H1 (cell line): ENCODE results near the gene LRRC30. TPM values are rescaled to one million over a fixed set of nuclear protein-coding genes. Genes with fewer than 3 reads are reported as not detected.
A peak's percentile ranks its signal among the peaks of the same experiment; 100 is the strongest.

Source experiments
- CTCF ChIA-PET: fragments of 300-600 bp; sonication (Branson Sonifier 250); formaldehyde crosslinking; loops from one replicate; lab custom pipeline; 2021; ENCODE audit not compliant: partially characterized antibody; lab: Charles Lee
- POLR2A ChIA-PET: fragments of 300-600 bp; sonication (Branson Sonifier 250); formaldehyde crosslinking; loops from one replicate; lab custom pipeline; 2021; ENCODE audit warnings: inconsistent platforms; ENCODE audit not compliant: partially characterized antibody; lab: Charles Lee
- DNase-seq, 2 experiments: peaks; one replicate each; pipeline versions ENCODE4 v3.0.0 to v3.0.0-alpha.2; 2010 to 2022; ENCODE audit warnings: low spot score in 2 of 2, low read depth in 1 of 2, mixed read lengths in 1 of 2
- FAIRE-seq: peaks from 2 replicates; lab custom pipeline; 2011; peaks lifted over from hg19 to GRCh38; lab: Jason Lieb, UNC
- H2AFZ ChIP-seq: 2 replicates; pipeline ENCODE4 v1.8.1; 2012; ENCODE audit warnings: low read length, inconsistent platforms
- H2AK5ac ChIP-seq: 2 replicates; pipeline ENCODE4 v1.6.1; 2013; ENCODE audit warnings: low read depth, low read length
- H2BK120ac ChIP-seq: replicated peaks from 2 replicates; pipeline ENCODE3; 2013; ENCODE audit warnings: low read depth, low read length, inconsistent platforms
- H2BK12ac ChIP-seq: 2 replicates; pipeline ENCODE4 v1.6.1; 2013; ENCODE audit warnings: low read depth, low read length
- H2BK15ac ChIP-seq: 2 replicates; pipeline ENCODE4 v1.6.1; 2013; ENCODE audit warnings: low read length
- H2BK20ac ChIP-seq: 2 replicates; pipeline ENCODE4 v1.6.1; 2013; ENCODE audit warnings: low read length
- H2BK5ac ChIP-seq: 2 replicates; pipeline ENCODE4 v1.6.1; 2013; ENCODE audit warnings: low read depth, low read length
- H3K14ac ChIP-seq: 2 replicates; pipeline ENCODE4 v1.6.1; 2013; ENCODE audit warnings: inconsistent platforms; ENCODE audit not compliant: insufficient read length
- H3K18ac ChIP-seq: 2 replicates; pipeline ENCODE4 v1.6.1; 2013; ENCODE audit warnings: low read length; ENCODE audit errors: extremely low read depth
- H3K23ac ChIP-seq: 2 replicates; pipeline ENCODE4 v1.6.1; 2013; ENCODE audit warnings: inconsistent platforms; ENCODE audit not compliant: insufficient read length
- H3K23me2 ChIP-seq: 2 replicates; pipeline ENCODE4 v1.6.1; 2013; ENCODE audit warnings: low read depth, low read length
- H3K27ac ChIP-seq: 2 replicates; pipeline ENCODE4 v1.6.1; 2011; ENCODE audit warnings: low read depth, low read length, inconsistent platforms
- H3K27me3 ChIP-seq, 4 experiments: replicated peaks in 1 of 4; 1 replicate in 1 of 4; 2 replicates in 3 of 4; pipeline versions ENCODE4 v1.6.1 to v1.8.1; 2011 to 2013; ENCODE audit warnings: low read length in 3 of 4, mild to moderate bottlenecking in 3 of 4, inconsistent platforms in 2 of 4, mixed read lengths in 2 of 4, moderate library complexity in 1 of 4; ENCODE audit not compliant: control insufficient read depth in 3 of 4, insufficient read depth in 3 of 4; ENCODE audit errors: extremely low read depth in 1 of 4
- H3K36me3 ChIP-seq, 4 experiments: 2 replicates each; pipeline versions ENCODE4 v1.6.1 to v1.8.1; 2011 to 2013; ENCODE audit warnings: mild to moderate bottlenecking in 4 of 4, low read length in 3 of 4, moderate library complexity in 2 of 4, control low read depth in 1 of 4, inconsistent platforms in 1 of 4; ENCODE audit not compliant: insufficient read depth in 4 of 4, control insufficient read depth in 2 of 4
- H3K4ac ChIP-seq: replicated peaks from 2 replicates; pipeline ENCODE3; 2013; ENCODE audit warnings: low read length, low read depth, mixed read lengths, inconsistent platforms; ENCODE audit not compliant: insufficient read length
- H3K4me1 ChIP-seq, 4 experiments: replicated peaks in 1 of 4; 1 replicate in 1 of 4; 2 replicates in 3 of 4; pipeline versions ENCODE4 v1.6.1 to v1.8.1; 2011 to 2013; ENCODE audit warnings: low read length in 3 of 4, inconsistent platforms in 2 of 4, mixed read lengths in 1 of 4; ENCODE audit not compliant: insufficient read depth in 4 of 4, control insufficient read depth in 3 of 4
- H3K4me2 ChIP-seq, 2 experiments: 2 replicates each; pipeline versions ENCODE4 v1.6.1 to v1.8.1; 2011 to 2013; ENCODE audit warnings: low read depth in 2 of 2, low read length in 2 of 2, control low read depth in 1 of 2, inconsistent platforms in 1 of 2, mild to moderate bottlenecking in 1 of 2; ENCODE audit not compliant: insufficient read depth in 1 of 2
- H3K4me3 ChIP-seq, 4 experiments: fragments of 200-600, 300-600 bp in 1 of 4; sonication (generic), shearing (Covaris generic), sonication (Bioruptor Twin) in 1 of 4; 2 replicates each; pipeline versions ENCODE4 v1.5.1 to v1.8.1; 2011 to 2016; ENCODE audit warnings: low read length in 4 of 4, low read depth in 3 of 4, control low read depth in 2 of 4, inconsistent platforms in 2 of 4, mild to moderate bottlenecking in 2 of 4, mixed read lengths in 1 of 4, moderate library complexity in 1 of 4; ENCODE audit not compliant: insufficient read depth in 2 of 4; ENCODE audit errors: extremely low read depth in 1 of 4
- H3K56ac ChIP-seq: replicated peaks from 2 replicates; pipeline ENCODE3; 2013; ENCODE audit warnings: low read depth, mild to moderate bottlenecking, mixed read lengths, low read length, inconsistent platforms; ENCODE audit not compliant: insufficient read length
- H3K79me1 ChIP-seq: 2 replicates; pipeline ENCODE4 v1.6.1; 2013; ENCODE audit warnings: low read depth, low read length, control low read depth
- H3K79me2 ChIP-seq, 2 experiments: 2 replicates each; pipeline versions ENCODE4 v1.6.1 to v1.8.1; 2012 to 2013; ENCODE audit warnings: low read length in 2 of 2, mild to moderate bottlenecking in 2 of 2, inconsistent platforms in 1 of 2; ENCODE audit not compliant: insufficient read depth in 2 of 2, control insufficient read depth in 1 of 2
- H3K9ac ChIP-seq, 4 experiments: replicated peaks in 1 of 4; 1 replicate in 1 of 4; 2 replicates in 3 of 4; pipeline versions ENCODE4 v1.6.1 to v1.8.1; 2011 to 2013; ENCODE audit warnings: low read depth in 3 of 4, low read length in 3 of 4, control low read depth in 2 of 4, mild to moderate bottlenecking in 2 of 4, moderate library complexity in 2 of 4, inconsistent platforms in 1 of 4; ENCODE audit errors: extremely low read depth in 1 of 4
- H3K9me3 ChIP-seq, 2 experiments: 2 replicates each; pipeline versions ENCODE4 v1.6.1 to v1.8.1; 2012 to 2013; ENCODE audit warnings: mild to moderate bottlenecking in 2 of 2, moderate library complexity in 2 of 2, control low read depth in 1 of 2, inconsistent platforms in 1 of 2, low read depth in 1 of 2, low read length in 1 of 2, mixed read lengths in 1 of 2; ENCODE audit not compliant: insufficient read depth in 2 of 2
- H4K20me1 ChIP-seq, 2 experiments: replicated peaks in 1 of 2; 2 replicates each; pipeline versions ENCODE3 to v1.8.1; 2011 to 2013; ENCODE audit warnings: inconsistent platforms in 2 of 2, low read length in 2 of 2, mild to moderate bottlenecking in 1 of 2; ENCODE audit not compliant: insufficient read depth in 2 of 2, control insufficient read depth in 1 of 2
- H4K5ac ChIP-seq: 2 replicates; pipeline ENCODE4 v1.6.1; 2013; ENCODE audit warnings: low read length, low read depth, mixed read lengths, inconsistent platforms; ENCODE audit not compliant: insufficient read length
- H4K8ac ChIP-seq: 2 replicates; pipeline ENCODE4 v1.8.0; 2013; ENCODE audit warnings: mild to moderate bottlenecking, moderate library complexity, low read length, inconsistent platforms; ENCODE audit not compliant: insufficient read depth; ENCODE audit errors: extremely low read depth
- H4K91ac ChIP-seq: replicated peaks from 2 replicates; pipeline ENCODE3; 2013; ENCODE audit warnings: low read length, mixed read lengths, inconsistent platforms; ENCODE audit not compliant: insufficient read length
- CTCF ChIP-seq, 3 experiments: IDR thresholded peaks; 1 replicate in 2 of 3; 2 replicates in 1 of 3; pipeline versions ENCODE4 v1.5.1 to v1.6.1; 2011; ENCODE audit warnings: low read length in 3 of 3, mild to moderate bottlenecking in 3 of 3, inconsistent platforms in 2 of 3, low read depth in 1 of 3, moderate library complexity in 1 of 3; ENCODE audit not compliant: insufficient read depth in 1 of 3; ENCODE audit errors: control extremely low read depth in 1 of 3
- NRF1 ChIP-seq: IDR thresholded peaks from 2 replicates; pipeline ENCODE4 v1.6.1; 2011; ENCODE audit warnings: mild to moderate bottlenecking, low read depth, low read length, improper control_type of control experiment
- RAD21 ChIP-seq, 2 experiments: IDR thresholded peaks in 1 of 2; conservative IDR thresholded peaks in 1 of 2; 2 replicates each; pipeline ENCODE4 v1.6.1; 2011; ENCODE audit warnings: low read depth in 2 of 2, low read length in 2 of 2, improper control_type of control experiment in 1 of 2, inconsistent platforms in 1 of 2, mild to moderate bottlenecking in 1 of 2, moderate library complexity in 1 of 2
- RXRA ChIP-seq: IDR thresholded peaks from 2 replicates; pipeline ENCODE4 v1.6.1; 2011; ENCODE audit warnings: low read depth, mild to moderate bottlenecking, low read length, moderate library complexity; ENCODE audit not compliant: insufficient read depth
- SAP30 ChIP-seq: fragments of 300-600 bp; sonication (generic); IDR thresholded peaks from 2 replicates; pipeline ENCODE4 v1.7.1; 2012; ENCODE audit warnings: low read length, moderate library complexity, mild to moderate bottlenecking, inconsistent platforms; ENCODE audit not compliant: insufficient read depth, insufficient replicate concordance
- WGBS, 2 experiments: shearing (Covaris generic) in 1 of 2; methylation state at CpG; one replicate each; pipeline versions ENCODE4 v1.1.6 to v1.1.7; 2013 to 2015; ENCODE audit warnings: low lambda C conversion rate in 2 of 2, mixed read lengths in 2 of 2, inconsistent platforms in 1 of 2, low coverage in 1 of 2, missing lambda C conversion rate in 1 of 2; ENCODE audit not compliant: insufficient replicate concordance in 2 of 2, insufficient coverage in 1 of 2, insufficient read length in 1 of 2; ENCODE audit errors: extremely low coverage in 1 of 2, missing lambda C conversion rate in 1 of 2; 5-methylcytosine and 5-hydroxymethylcytosine counted together
- polyA plus RNA-seq, 7 experiments: library from polyadenylated mRNA; depleted of rRNA in 3 of 7; stranded (reverse) in 5 of 7; unstranded in 2 of 7; fragments of >200 nt in 5 of 7; fragments of 200-250 nt in 2 of 7; gene quantifications; 1 replicate in 5 of 7; 2 replicates in 1 of 7; 4 replicates in 1 of 7; pipeline versions ENCODE4 v1.2.1 to v1.2.3, GENCODE V29; 2011 to 2013; ENCODE audit warnings: missing spikeins in 2 of 7, mixed read lengths in 2 of 7
- total RNA-seq: library from RNA; stranded (reverse); fragmentation: NEBNext Ultra II Directional; extraction: Animal tissue kit (Norgen Biotek cat#: 25700); gene quantifications from 2 replicates; pipeline ENCODE4 v1.2.1, GENCODE V29; 2021

The LRRC30 gene
- total and polyA plus RNA-seq, 2 of the 8 experiments (the other 6 are each of a cell fraction or from before 2014, with no cell fraction given): not detected

- Histone ChIP-seq H3K4me2 (no peak overlapping the region), H2BK20ac (no peak overlapping the region), H2BK12ac (no peak overlapping the region), H2AFZ (peak overlapping the region; percentile 51; the same call in 1 of the 2 replicates), H3K27ac (no peak overlapping the region), H4K8ac (no peak overlapping the region), H4K5ac (no peak overlapping the region), H4K20me1 (no peaks in the 10 kb centered on the region), H2BK15ac (peak overlapping the region; percentile 67; the same call in 1 of the 2 replicates), H4K91ac (no peak overlapping the region), H3K23me2 (no peaks in the 10 kb centered on the region), H3K79me2 (no peaks in the 10 kb centered on the region), H3K4me3 (no peak overlapping the region), H2BK5ac (no peak overlapping the region), H3K14ac (no peak overlapping the region), H3K4me1 (peaks cover 0 to 6% (median 0%) of the 10 kb centered on the region in 4 experiments; a peak in 1 of 7 replicates), H3K56ac (no peak overlapping the region), H2BK120ac (no peak overlapping the region), H2AK5ac (no peak overlapping the region), H3K23ac (no peak overlapping the region), H3K9me3 (no peaks in the 10 kb centered on the region), H3K4ac (no peak overlapping the region), H3K79me1 (no peaks in the 10 kb centered on the region), H3K18ac (peak overlapping the region; percentile 26; the same call in 1 of the 2 replicates), H3K27me3 (no peaks in the 10 kb centered on the region), H3K36me3 (no peaks in the 10 kb centered on the region), H3K9ac (no peak overlapping the region)
- 94% methylated on average over 3 of the region's 3 CpGs; no CpG with 5 or more reads in 1 of the 2 experiments for WGBS, 2 experiments
- TF ChIP-seq RXRA (no peak), CTCF (IDR thresholded peaks at IDR 0.05; ENCODE audit: control extremely low read depth in 1 of 3, insufficient read depth in 1 of 3, low read depth in 1 of 3, low read length in 3 of 3) (peak in 2 of 3 experiments; percentile 11 to 48; a peak in 2 of 4 replicates), RAD21 (IDR thresholded peaks at IDR 0.05 in 1 of 2, conservative IDR thresholded peaks at IDR 0.05 in 1 of 2; ENCODE audit: low read depth in 2 of 2, low read length in 2 of 2) (peak; percentile 52 to 58), NRF1 (no peak), SAP30 (no peak)
- POLR2A ChIA-PET: no interaction called here
- CTCF ChIA-PET: interaction anchor here (0.7 to 1.6 kb wide), 5 partner anchors 49 to 435 kb away, joined by 3 to 4 read pairs (median 3); no protein-coding TSS in a partner anchor
- DNase-seq (no peak), FAIRE-seq (no peak)
Measured at GRCh38 chr18:7224198-7224597, 6.7 kb upstream of the LRRC30 start.
